K562 (cell line): ENCODE measurements around the gene MMP26. TPM values are rescaled to one million over a fixed set of nuclear protein-coding genes. Genes with fewer than 3 reads are reported as not detected.
A peak's percentile ranks its signal among the peaks of the same experiment; 100 is the strongest.

Experiments used
- CBFA2T2 ChIP-seq: fragments of 450-650 bp; conservative IDR thresholded peaks from 2 replicates; pipeline ENCODE4 v1.6.1; 2017; ENCODE audit warnings: mild to moderate bottlenecking
- CCAR2 ChIP-seq: fragments of 200-400 bp; formaldehyde crosslinking; IDR thresholded peaks from 2 replicates; pipeline ENCODE4 v1.6.1; 2017; ENCODE audit warnings: mild to moderate bottlenecking, low read depth, low read length
- EP300 ChIP-seq: IDR thresholded peaks from 2 replicates; pipeline ENCODE4 v1.6.1; 2012; ENCODE audit warnings: low read length, improper control_type of control experiment
- ERF ChIP-seq: fragments of 450-650 bp; formaldehyde crosslinking; IDR thresholded peaks from 2 replicates; pipeline ENCODE4 v1.4.0; 2020; ENCODE audit warnings: mild to moderate bottlenecking, mixed read lengths
- ETS2 ChIP-seq: IDR thresholded peaks from 2 replicates; pipeline ENCODE4 v1.6.1; 2016; ENCODE audit warnings: borderline replicate concordance, missing genetic modification characterization, mild to moderate bottlenecking, moderate library complexity, missing compliant biosample characterization; ENCODE audit not compliant: poor library complexity, severe bottlenecking
- GATA2 ChIP-seq: sonication (generic); formaldehyde crosslinking; IDR thresholded peaks from 2 replicates; pipeline ENCODE4 v1.4.0; 2020; ENCODE audit warnings: mild to moderate bottlenecking, missing genetic modification reagents
- KDM5B ChIP-seq: fragments of 200-600 bp; sonication (generic); IDR thresholded peaks from 2 replicates; pipeline ENCODE4 v1.6.1; 2012; ENCODE audit warnings: low read depth, mild to moderate bottlenecking, moderate library complexity, low read length, control low read depth, inconsistent platforms; ENCODE audit not compliant: insufficient replicate concordance
- KLF1 ChIP-seq: fragments of 450-650 bp; IDR thresholded peaks from 2 replicates; pipeline ENCODE4 v1.6.1; 2016; ENCODE audit warnings: missing genetic modification characterization, missing compliant biosample characterization
- LCOR ChIP-seq: sonication (generic); formaldehyde crosslinking; IDR thresholded peaks from 2 replicates; pipeline ENCODE4 v1.8.0; 2022; ENCODE audit warnings: mild to moderate bottlenecking, missing genetic modification reagents
- MCM5 ChIP-seq: fragments of 450-650 bp; IDR thresholded peaks from 2 replicates; pipeline ENCODE4 v1.6.1; 2016; ENCODE audit warnings: low read depth
- NFIC ChIP-seq: fragments of 450-650 bp; IDR thresholded peaks from 2 replicates; pipeline ENCODE4 v1.6.1; 2017; ENCODE audit warnings: mild to moderate bottlenecking, inconsistent platforms
- NR2C1 ChIP-seq, 2 experiments: fragments of 450-650 bp; IDR thresholded peaks; 2 replicates each; pipeline ENCODE4 v1.6.1; 2017; ENCODE audit warnings: mild to moderate bottlenecking in 2 of 2, antibody characterized with exemption in 1 of 2, inconsistent platforms in 1 of 2, missing compliant biosample characterization in 1 of 2, missing genetic modification characterization in 1 of 2
- RBBP5 ChIP-seq: fragments of 200-600 bp; sonication (generic); IDR thresholded peaks from 2 replicates; pipeline ENCODE4 v1.6.1; 2012; ENCODE audit warnings: borderline replicate concordance, mild to moderate bottlenecking, low read length, control low read depth, inconsistent platforms; ENCODE audit not compliant: insufficient read depth, poor library complexity, severe bottlenecking
- TEAD1 ChIP-seq, 2 experiments: fragments of 450-650 bp in 1 of 2; sonication (generic) in 1 of 2; formaldehyde crosslinking; IDR thresholded peaks; 2 replicates each; pipeline versions ENCODE4 v1.4.0 to v1.8.0; 2020 to 2022; ENCODE audit warnings: mild to moderate bottlenecking in 2 of 2, missing genetic modification reagents in 1 of 2
- U2AF1 ChIP-seq: fragments of 200-400 bp; formaldehyde crosslinking; optimal IDR thresholded peaks from 2 replicates; pipeline ENCODE3; 2017; ENCODE audit warnings: mild to moderate bottlenecking, low read depth, low read length, moderate library complexity
- ZBTB7A ChIP-seq: IDR thresholded peaks from 2 replicates; pipeline ENCODE4 v1.6.1; 2011; ENCODE audit warnings: low read depth, mild to moderate bottlenecking, low read length, moderate library complexity, borderline replicate concordance; ENCODE audit not compliant: control insufficient read depth
- polyA plus RNA-seq, 8 experiments: library from polyadenylated mRNA; depleted of rRNA in 4 of 8; stranded (reverse) in 5 of 8; unstranded in 3 of 8; fragments of >200 nt; fragmentation: Nextera tagmentation in 2 of 8; fragmentation: Illumina TruSeq in 1 of 8; extraction: Ambion mirVana in 2 of 8; extraction: Trizol in 1 of 8; gene quantifications; 2 replicates each; pipeline versions ENCODE4 v1.2.1 to v1.2.3, GENCODE V29; 2011 to 2014; ENCODE audit warnings: inconsistent platforms in 1 of 8, missing spikeins in 1 of 8
- total RNA-seq, 7 experiments: library from RNA; depleted of rRNA in 6 of 7; stranded (reverse); fragments of >200 nt in 6 of 7; fragmentation: Illumina TruSeq in 2 of 7; extraction: Trizol in 2 of 7; gene quantifications; 2 replicates each; pipeline versions ENCODE4 v1.2.1 to v1.2.3, GENCODE V29; 2011 to 2021; ENCODE audit warnings: low replicate concordance in 1 of 7
- TF ChIP-seq, protein P1 (sequence below): fragments of 200-800 bp; sonication (Bioruptor generic); IDR thresholded peaks from 2 replicates; pipeline ENCODE4 v1.6.1; 2016; ENCODE audit warnings: missing genetic modification characterization, missing compliant biosample characterization
- TF ChIP-seq, protein P2 (sequence below): fragments of 250-450 bp; sonication (Bioruptor Pico); IDR thresholded peaks from 2 replicates; pipeline ENCODE4 v1.8.0; 2022; ENCODE audit warnings: moderate library complexity, mild to moderate bottlenecking, inconsistent platforms
- TF ChIP-seq, protein P3 (sequence below): fragments of 450-650 bp; formaldehyde crosslinking; IDR thresholded peaks from 2 replicates; pipeline ENCODE4 v1.4.0; 2020; ENCODE audit warnings: mild to moderate bottlenecking, moderate library complexity

The MMP26 gene
- total and polyA plus RNA-seq, 9 of the 15 experiments (the other 6 are each of a cell fraction or from before 2014, with no cell fraction given), result not detected

DNA sequence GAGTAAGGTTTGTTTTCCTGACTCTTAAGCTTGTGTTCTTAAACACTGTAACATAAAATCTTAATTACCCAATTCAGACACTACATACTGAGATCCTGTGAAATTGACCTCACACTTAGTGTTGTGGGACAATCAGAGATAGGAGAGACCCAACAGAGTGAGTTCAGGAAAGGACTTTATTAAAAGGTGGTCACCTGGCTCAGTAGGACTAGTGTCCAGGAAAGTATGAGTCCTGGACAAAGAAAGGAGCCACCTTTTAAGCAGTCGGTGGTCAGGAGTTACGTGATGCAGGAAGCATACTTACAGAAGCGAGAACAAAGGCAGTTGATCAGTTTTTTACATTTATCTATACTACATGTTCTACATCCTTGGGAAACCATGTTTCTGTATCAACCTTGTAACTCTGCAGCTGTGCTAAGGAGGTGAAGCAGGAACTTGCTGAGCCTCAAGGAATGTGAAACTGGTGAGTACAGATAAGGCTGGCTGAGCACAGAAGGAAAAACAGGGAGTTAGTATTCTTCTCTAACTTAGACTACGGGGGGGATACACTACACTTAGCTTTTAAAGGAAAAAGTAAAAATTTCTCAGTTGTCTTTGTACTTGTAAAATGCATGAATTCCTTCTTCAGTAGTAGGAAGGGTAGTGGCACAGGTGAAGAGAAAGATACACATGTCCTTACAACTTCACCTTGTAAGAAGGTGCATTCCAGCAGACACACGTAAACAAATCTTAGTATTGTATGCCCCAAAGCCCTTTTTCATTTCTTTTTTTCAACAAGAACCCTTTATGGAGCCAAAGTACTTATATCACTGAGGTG is 45.7 kb upstream of the MMP26 start (continued):
- TF ChIP-seq, protein P1, sequence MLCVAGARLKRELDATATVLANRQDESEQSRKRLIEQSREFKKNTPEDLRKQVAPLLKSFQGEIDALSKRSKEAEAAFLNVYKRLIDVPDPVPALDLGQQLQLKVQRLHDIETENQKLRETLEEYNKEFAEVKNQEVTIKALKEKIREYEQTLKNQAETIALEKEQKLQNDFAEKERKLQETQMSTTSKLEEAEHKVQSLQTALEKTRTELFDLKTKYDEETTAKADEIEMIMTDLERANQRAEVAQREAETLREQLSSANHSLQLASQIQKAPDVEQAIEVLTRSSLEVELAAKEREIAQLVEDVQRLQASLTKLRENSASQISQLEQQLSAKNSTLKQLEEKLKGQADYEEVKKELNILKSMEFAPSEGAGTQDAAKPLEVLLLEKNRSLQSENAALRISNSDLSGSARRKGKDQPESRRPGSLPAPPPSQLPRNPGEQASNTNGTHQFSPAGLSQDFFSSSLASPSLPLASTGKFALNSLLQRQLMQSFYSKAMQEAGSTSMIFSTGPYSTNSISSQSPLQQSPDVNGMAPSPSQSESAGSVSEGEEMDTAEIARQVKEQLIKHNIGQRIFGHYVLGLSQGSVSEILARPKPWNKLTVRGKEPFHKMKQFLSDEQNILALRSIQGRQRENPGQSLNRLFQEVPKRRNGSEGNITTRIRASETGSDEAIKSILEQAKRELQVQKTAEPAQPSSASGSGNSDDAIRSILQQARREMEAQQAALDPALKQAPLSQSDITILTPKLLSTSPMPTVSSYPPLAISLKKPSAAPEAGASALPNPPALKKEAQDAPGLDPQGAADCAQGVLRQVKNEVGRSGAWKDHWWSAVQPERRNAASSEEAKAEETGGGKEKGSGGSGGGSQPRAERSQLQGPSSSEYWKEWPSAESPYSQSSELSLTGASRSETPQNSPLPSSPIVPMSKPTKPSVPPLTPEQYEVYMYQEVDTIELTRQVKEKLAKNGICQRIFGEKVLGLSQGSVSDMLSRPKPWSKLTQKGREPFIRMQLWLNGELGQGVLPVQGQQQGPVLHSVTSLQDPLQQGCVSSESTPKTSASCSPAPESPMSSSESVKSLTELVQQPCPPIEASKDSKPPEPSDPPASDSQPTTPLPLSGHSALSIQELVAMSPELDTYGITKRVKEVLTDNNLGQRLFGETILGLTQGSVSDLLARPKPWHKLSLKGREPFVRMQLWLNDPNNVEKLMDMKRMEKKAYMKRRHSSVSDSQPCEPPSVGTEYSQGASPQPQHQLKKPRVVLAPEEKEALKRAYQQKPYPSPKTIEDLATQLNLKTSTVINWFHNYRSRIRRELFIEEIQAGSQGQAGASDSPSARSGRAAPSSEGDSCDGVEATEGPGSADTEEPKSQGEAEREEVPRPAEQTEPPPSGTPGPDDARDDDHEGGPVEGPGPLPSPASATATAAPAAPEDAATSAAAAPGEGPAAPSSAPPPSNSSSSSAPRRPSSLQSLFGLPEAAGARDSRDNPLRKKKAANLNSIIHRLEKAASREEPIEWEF, result no peak
- TF ChIP-seq EP300, result peak; percentile 78
- TF ChIP-seq KLF1, result no peak
- no peak for TF ChIP-seq ERF (CRISPR knock-in tag)
- no peak for TF ChIP-seq KDM5B
- no peak for TF ChIP-seq NR2C1 (IDR thresholded peaks at IDR 0.05)
- TF ChIP-seq NR2C1 (tag; IDR thresholded peaks at IDR 0.05), result no peak
- TF ChIP-seq ZBTB7A, result no peak
- TF ChIP-seq NFIC, result peak; percentile 23; the same call in 1 of the 2 replicates
- TF ChIP-seq GATA2 (CRISPR knock-in tag), result peak; percentile 40; the same call in 1 of the 2 replicates
- TF ChIP-seq, protein P2, sequence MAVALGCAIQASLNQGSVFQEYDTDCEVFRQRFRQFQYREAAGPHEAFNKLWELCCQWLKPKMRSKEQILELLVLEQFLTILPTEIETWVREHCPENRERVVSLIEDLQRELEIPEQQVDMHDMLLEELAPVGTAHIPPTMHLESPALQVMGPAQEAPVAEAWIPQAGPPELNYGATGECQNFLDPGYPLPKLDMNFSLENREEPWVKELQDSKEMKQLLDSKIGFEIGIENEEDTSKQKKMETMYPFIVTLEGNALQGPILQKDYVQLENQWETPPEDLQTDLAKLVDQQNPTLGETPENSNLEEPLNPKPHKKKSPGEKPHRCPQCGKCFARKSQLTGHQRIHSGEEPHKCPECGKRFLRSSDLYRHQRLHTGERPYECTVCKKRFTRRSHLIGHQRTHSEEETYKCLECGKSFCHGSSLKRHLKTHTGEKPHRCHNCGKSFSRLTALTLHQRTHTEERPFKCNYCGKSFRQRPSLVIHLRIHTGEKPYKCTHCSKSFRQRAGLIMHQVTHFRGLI (CRISPR knock-in tag), result no peak
- TF ChIP-seq LCOR (CRISPR knock-in tag), result no peak
- no peak for TF ChIP-seq MCM5
- TF ChIP-seq TEAD1 (CRISPR knock-in tag; IDR thresholded peaks at IDR 0.05), result peak in 1 of 2 experiments; percentile 47; a peak in 1 of 4 replicates
- no peak for TF ChIP-seq CCAR2
- TF ChIP-seq CBFA2T2, result peak; percentile 71
- TF ChIP-seq, protein P3, sequence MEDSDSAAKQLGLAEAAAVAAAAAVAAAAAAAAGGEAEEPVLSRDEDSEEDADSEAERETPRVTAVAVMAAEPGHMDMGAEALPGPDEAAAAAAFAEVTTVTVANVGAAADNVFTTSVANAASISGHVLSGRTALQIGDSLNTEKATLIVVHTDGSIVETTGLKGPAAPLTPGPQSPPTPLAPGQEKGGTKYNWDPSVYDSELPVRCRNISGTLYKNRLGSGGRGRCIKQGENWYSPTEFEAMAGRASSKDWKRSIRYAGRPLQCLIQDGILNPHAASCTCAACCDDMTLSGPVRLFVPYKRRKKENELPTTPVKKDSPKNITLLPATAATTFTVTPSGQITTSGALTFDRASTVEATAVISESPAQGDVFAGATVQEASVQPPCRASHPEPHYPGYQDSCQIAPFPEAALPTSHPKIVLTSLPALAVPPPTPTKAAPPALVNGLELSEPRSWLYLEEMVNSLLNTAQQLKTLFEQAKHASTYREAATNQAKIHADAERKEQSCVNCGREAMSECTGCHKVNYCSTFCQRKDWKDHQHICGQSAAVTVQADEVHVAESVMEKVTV (CRISPR knock-in tag), result no peak
- TF ChIP-seq ETS2 (tag), result no peak
- TF ChIP-seq RBBP5, result peak; percentile 94
- no peak for TF ChIP-seq U2AF1
